Mucosa of stomach (tissue), 1 donor: ENCODE results near the gene SWAP70.
"Not testable (repeated sequence)": the region's sequence is repeated elsewhere in the genome, so short reads cannot be mapped to it uniquely, and the experiment has no call there.

Source experiments
- H3K27me3 ChIP-seq: one replicate; pipeline ENCODE4 v1.7.0; 2013; ENCODE audit warnings: mild to moderate bottlenecking, low read length; ENCODE audit not compliant: control insufficient read depth, insufficient read depth
- H3K36me3 ChIP-seq: one replicate; pipeline ENCODE4 v1.7.0; 2013; ENCODE audit warnings: low read length; ENCODE audit not compliant: control insufficient read depth, insufficient read depth
- H3K4me1 ChIP-seq: one replicate; pipeline ENCODE4 v1.7.0; 2013; ENCODE audit warnings: mild to moderate bottlenecking, low read length; ENCODE audit not compliant: control insufficient read depth, insufficient read depth
- H3K4me3 ChIP-seq: one replicate; pipeline ENCODE4 v1.7.0; 2013; ENCODE audit warnings: low read length
- H3K9ac ChIP-seq: one replicate; pipeline ENCODE4 v1.7.0; 2013; ENCODE audit warnings: mild to moderate bottlenecking, low read length, moderate library complexity
- H3K9me3 ChIP-seq: one replicate; pipeline ENCODE4 v1.7.0; 2013; ENCODE audit warnings: mild to moderate bottlenecking, low read length, moderate library complexity; ENCODE audit not compliant: control insufficient read depth
- donor health status: Pancreatic carcinoma.

The SWAP70 gene

GRCh38 chr11:9733212-9733611 is 69.3 kb downstream of the SWAP70 start:
- H3K27me3 ChIP-seq, result no peaks in the 10 kb centered on the region
- H3K9me3 ChIP-seq, result no peaks in the 10 kb centered on the region
- H3K36me3 ChIP-seq, result no peaks in the 10 kb centered on the region
- no peak overlapping the region for H3K9ac ChIP-seq
- H3K4me3 ChIP-seq, result no peak overlapping the region
- H3K4me1 ChIP-seq, result peaks cover 4% of the 10 kb centered on the region

GRCh38 chr11:9735236-9735635 is 71.4 kb downstream of the SWAP70 start:
- H3K36me3 ChIP-seq, result peaks cover 4% of the 10 kb centered on the region
- H3K9ac ChIP-seq, result no peak overlapping the region
- no peaks in the 10 kb centered on the region for H3K9me3 ChIP-seq
- H3K4me3 ChIP-seq, result no peak overlapping the region
- H3K27me3 ChIP-seq, result no peaks in the 10 kb centered on the region
- H3K4me1 ChIP-seq, result peaks cover 4% of the 10 kb centered on the region

- Histone ChIP-seq H3K36me3 (peaks cover 5% of the 10 kb centered on the region), H3K9ac (no peak overlapping the region), H3K4me3 (no peak overlapping the region), H3K9me3 (no peaks in the 10 kb centered on the region), H3K4me1 (peaks cover 4% of the 10 kb centered on the region), H3K27me3 (no peaks in the 10 kb centered on the region)
These were observed 72.0 kb downstream of the SWAP70 start for GRCh38 chr11:9735919-9736318.

GRCh38 chr11:9736365-9736764 is 72.5 kb downstream of the SWAP70 start:
- H3K4me1 ChIP-seq, result peaks cover 4% of the 10 kb centered on the region
- peaks cover 5% of the 10 kb centered on the region for H3K36me3 ChIP-seq
- H3K4me3 ChIP-seq, result no peak overlapping the region
- no peaks in the 10 kb centered on the region for H3K27me3 ChIP-seq
- H3K9me3 ChIP-seq, result no peaks in the 10 kb centered on the region
- no peak overlapping the region for H3K9ac ChIP-seq

- Histone ChIP-seq H3K27me3 (no peaks in the 10 kb centered on the region), H3K36me3 (peaks cover 5% of the 10 kb centered on the region), H3K4me1 (peaks cover 4% of the 10 kb centered on the region), H3K4me3 (no peak overlapping the region), H3K9me3 (no peaks in the 10 kb centered on the region), H3K9ac (no peak overlapping the region)
These were observed 74.2 kb downstream of the SWAP70 start for GRCh38 chr11:9738116-9738515.

- Histone ChIP-seq H3K27me3 (no peaks in the 10 kb centered on the region), H3K4me1 (peaks cover 4% of the 10 kb centered on the region), H3K36me3 (peaks cover 5% of the 10 kb centered on the region), H3K4me3 (no peak overlapping the region), H3K9ac (no peak overlapping the region), H3K9me3 (no peaks in the 10 kb centered on the region)
These were observed 74.8 kb downstream of the SWAP70 start for GRCh38 chr11:9738707-9739106.

- Histone ChIP-seq H3K9ac (no peak overlapping the region), H3K4me3 (no peak overlapping the region), H3K36me3 (peaks cover 5% of the 10 kb centered on the region), H3K9me3 (no peaks in the 10 kb centered on the region), H3K27me3 (no peaks in the 10 kb centered on the region), H3K4me1 (peaks cover 4% of the 10 kb centered on the region)
These were observed 75.4 kb downstream of the SWAP70 start for GRCh38 chr11:9739123-9739900.

- Histone ChIP-seq H3K9me3 (no peaks in the 10 kb centered on the region), H3K27me3 (no peaks in the 10 kb centered on the region), H3K36me3 (peaks cover 5% of the 10 kb centered on the region), H3K9ac (no peak overlapping the region), H3K4me1 (peaks cover 4% of the 10 kb centered on the region), H3K4me3 (no peak overlapping the region)
These were observed 76.5 kb downstream of the SWAP70 start for GRCh38 chr11:9740202-9740883.

- no peak overlapping the region for H3K4me3 ChIP-seq
- no peaks in the 10 kb centered on the region for H3K27me3 ChIP-seq
- H3K4me1 ChIP-seq, result peaks cover 4% of the 10 kb centered on the region
- peaks cover 5% of the 10 kb centered on the region for H3K36me3 ChIP-seq
- no peak overlapping the region for H3K9ac ChIP-seq
- H3K9me3 ChIP-seq, result no peaks in the 10 kb centered on the region
These were observed 77.4 kb downstream of the SWAP70 start for GRCh38 chr11:9741260-9741659.

- H3K4me1 ChIP-seq, H3K9ac ChIP-seq, H3K9me3 ChIP-seq, H3K27me3 ChIP-seq, H3K4me3 ChIP-seq, H3K36me3 ChIP-seq: not testable (repeated sequence)
These were observed 79.6 kb downstream of the SWAP70 start for GRCh38 chr11:9743512-9743911.

- H3K9ac ChIP-seq, result no peak overlapping the region
- no peaks in the 10 kb centered on the region for H3K4me1 ChIP-seq
- H3K4me3 ChIP-seq, result no peak overlapping the region
- no peaks in the 10 kb centered on the region for H3K27me3 ChIP-seq
- H3K9me3 ChIP-seq, result no peaks in the 10 kb centered on the region
- H3K36me3 ChIP-seq, result no peaks in the 10 kb centered on the region
These were observed 81.7 kb downstream of the SWAP70 start for GRCh38 chr11:9745411-9746211.

GRCh38 chr11:9747229-9747628 is 83.4 kb downstream of the SWAP70 start:
- H3K36me3 ChIP-seq, result no peaks in the 10 kb centered on the region
- H3K27me3 ChIP-seq, result no peaks in the 10 kb centered on the region
- H3K4me1 ChIP-seq, result no peaks in the 10 kb centered on the region
- H3K4me3 ChIP-seq, result no peak overlapping the region
- no peaks in the 10 kb centered on the region for H3K9me3 ChIP-seq
- no peak overlapping the region for H3K9ac ChIP-seq
